ENCODE data around the gene TNFAIP1.

DNA sequence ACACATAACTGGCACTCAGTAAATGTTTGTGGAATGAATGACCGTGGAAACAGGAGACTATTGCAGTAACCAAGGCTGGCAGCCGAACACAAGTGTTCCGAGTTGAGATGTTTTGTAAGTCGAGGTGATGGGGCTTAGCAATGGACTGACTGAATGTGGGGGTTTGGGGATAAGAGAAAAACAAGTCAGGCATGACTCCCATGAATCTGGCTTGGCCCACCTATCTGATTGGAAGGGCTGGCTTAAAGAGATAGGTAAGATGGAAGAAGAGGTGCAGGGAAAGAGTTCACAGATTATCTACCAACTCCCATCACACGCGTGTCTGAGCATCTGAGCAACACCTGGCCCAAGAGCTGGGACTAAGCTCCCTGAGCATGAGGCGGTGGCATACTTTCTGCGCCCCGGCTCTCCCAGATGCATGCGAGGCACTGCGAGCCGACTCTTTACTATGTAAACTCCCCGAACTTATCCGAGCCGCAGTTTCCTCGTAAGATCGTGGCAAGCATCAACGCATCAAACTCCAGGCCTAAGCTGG lies 828 bp upstream of the TNFAIP1 start:
- TF ChIP-seq, protein P1, sequence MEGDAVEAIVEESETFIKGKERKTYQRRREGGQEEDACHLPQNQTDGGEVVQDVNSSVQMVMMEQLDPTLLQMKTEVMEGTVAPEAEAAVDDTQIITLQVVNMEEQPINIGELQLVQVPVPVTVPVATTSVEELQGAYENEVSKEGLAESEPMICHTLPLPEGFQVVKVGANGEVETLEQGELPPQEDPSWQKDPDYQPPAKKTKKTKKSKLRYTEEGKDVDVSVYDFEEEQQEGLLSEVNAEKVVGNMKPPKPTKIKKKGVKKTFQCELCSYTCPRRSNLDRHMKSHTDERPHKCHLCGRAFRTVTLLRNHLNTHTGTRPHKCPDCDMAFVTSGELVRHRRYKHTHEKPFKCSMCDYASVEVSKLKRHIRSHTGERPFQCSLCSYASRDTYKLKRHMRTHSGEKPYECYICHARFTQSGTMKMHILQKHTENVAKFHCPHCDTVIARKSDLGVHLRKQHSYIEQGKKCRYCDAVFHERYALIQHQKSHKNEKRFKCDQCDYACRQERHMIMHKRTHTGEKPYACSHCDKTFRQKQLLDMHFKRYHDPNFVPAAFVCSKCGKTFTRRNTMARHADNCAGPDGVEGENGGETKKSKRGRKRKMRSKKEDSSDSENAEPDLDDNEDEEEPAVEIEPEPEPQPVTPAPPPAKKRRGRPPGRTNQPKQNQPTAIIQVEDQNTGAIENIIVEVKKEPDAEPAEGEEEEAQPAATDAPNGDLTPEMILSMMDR (IDR thresholded peaks at IDR 0.05) = no peak
- no peak for TF ChIP-seq ZFX (IDR thresholded peaks at IDR 0.05; ENCODE audit: borderline replicate concordance)
